ENCODE data around the gene ROR1.

- TF ChIP-seq CTCF (IDR thresholded peaks at IDR 0.05) (no peak), POLR2A (IDR thresholded peaks at IDR 0.05) (no peak)
Measured at GRCh38 chr1:63893976-63894375, 120.2 kb downstream of the ROR1 start.

Measured in testis (tissue), 2 donors.